Renal pelvis (tissue), 4 donors: ENCODE measurements around the gene PCNX1. TPM values are rescaled to one million over a fixed set of nuclear protein-coding genes. Genes with fewer than 3 reads are reported as not detected.

ENCODE experiments used
- DNase-seq: peaks from one replicate; pipeline ENCODE4 v3.0.0-alpha.2; 2013
- polyA plus RNA-seq, 3 donors: library from polyadenylated mRNA; unstranded; fragments of 120-200 nt; gene quantifications; one replicate each; pipeline ENCODE4 v1.2.1, GENCODE V29; 2013; ENCODE audit not compliant: insufficient read length in 3 of 3

The PCNX1 gene
- polyA plus RNA-seq, 3 donors = 48.1 to 63.7 (median 52.3) TPM

DNA sequence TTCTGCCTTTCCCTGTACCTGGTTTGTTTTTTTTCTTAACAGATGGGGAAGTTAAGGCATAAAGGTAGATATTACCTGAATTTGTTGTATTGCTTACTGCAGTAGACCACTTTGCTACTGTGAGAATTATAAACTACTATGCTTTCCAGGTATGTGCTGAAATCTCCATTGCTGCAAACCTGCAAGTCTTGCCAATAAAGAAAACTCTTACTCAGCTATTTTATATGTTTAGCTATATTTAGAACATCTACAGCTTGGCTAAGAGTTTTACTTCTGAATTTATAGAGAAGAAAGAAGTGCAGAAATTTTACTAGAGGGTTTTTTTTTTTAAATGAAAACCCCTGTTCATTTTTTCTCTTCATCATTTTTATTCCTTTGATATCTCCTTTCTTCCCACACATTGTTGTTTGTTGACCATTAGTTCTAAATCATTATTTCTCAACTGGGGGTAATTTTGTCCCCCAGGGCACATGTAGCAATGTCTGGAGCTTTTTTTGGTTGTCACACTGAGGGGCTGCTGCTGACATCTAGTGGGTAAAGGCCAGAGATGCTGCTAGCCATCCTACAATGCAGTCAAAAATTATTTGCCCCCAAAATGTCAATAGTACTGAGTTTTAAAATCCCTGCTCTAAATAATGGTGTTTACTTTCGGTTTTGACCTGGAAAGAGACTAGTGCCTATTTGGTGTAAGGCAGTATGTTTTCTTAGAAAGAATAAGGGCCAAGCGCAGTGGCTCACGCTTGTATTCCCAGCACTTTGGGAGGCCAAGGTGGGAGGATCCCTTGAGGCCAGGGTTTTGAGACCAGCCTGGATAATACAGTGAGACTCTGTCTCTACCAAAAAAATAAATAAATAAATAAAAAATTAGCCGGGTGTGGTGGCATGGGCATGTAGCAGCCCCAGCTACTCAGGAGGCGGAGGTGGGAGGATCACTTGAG is 48.6 kb downstream of the PCNX1 start:
- no peak for DNase-seq

DNA sequence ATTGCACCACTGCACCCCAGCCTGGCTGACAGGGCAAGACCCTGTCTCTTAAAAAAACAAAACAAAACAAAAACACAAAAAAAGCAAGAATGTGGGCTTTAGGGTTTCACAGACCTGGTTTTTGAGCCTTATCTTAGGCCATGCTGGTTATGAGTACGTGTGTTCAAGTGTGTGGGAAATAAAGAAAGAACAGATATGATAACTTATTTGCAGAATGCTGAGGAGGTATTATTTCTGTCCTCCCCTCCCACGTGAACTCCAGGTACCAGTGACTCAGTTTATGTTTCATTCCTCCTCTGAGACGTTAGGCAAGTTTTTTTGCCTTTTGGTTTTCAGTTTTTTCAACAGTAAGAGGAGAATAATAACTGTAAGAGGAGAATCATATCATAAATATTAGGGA is 49.3 kb downstream of the PCNX1 start:
- no peak for DNase-seq

DNA sequence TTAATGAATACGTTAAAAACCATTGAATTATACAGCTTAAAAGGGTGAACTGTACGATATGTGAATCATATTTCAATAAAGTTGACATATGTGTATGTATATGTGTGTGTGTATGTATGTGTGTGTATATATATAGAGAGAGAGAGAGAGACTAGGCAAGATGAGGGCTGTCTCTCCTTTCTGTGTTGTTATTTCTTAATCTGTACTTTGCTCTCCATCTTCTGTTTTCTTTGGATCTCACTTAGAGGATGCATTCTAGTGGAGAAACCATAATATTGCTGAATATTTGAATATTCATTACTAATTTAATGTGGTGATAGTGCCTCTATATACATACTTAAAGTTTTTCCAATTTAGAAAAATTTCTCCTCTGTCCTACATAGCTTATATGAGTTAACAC is 50.5 kb downstream of the PCNX1 start:
- DNase-seq = no peak

DNA sequence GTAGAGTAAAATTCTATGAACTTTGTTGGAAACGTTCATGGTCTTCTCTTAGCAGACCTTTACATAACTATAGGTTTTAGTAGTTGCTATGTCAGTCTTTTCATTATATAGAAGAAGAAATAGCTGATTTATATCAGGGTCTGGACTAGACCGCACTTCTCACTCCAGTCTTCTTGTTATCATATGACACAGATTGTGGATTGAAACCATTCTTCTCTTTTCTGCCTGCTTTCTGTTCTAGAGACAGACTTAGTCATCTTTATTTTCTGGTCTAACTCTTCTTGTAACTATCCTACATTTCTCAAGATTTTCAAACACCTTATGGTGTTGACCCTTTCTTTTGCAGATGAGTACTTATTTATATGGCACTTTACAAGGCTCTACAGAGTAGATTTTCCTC is 55.7 kb downstream of the PCNX1 start:
- no peak for DNase-seq

DNA sequence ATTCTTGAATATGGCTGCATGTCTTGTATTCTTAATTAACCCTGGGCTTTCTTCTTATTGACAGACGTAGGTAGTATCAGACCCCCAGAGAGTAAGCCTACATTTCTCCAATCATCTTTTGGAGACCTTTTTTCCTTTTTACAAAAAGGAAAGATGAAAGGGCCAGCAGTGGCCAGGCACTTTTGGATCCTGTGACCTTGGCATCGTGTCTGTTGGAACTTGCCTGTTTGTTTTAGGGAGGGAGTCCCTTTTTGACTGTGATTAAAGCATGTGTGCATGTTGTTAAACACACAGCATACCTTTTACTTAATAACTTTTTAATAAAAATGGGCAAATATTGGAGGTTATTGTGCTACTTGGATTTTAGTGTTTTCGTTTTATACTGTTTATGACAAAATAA is 57.2 kb downstream of the PCNX1 start:
- DNase-seq = no peak

DNA sequence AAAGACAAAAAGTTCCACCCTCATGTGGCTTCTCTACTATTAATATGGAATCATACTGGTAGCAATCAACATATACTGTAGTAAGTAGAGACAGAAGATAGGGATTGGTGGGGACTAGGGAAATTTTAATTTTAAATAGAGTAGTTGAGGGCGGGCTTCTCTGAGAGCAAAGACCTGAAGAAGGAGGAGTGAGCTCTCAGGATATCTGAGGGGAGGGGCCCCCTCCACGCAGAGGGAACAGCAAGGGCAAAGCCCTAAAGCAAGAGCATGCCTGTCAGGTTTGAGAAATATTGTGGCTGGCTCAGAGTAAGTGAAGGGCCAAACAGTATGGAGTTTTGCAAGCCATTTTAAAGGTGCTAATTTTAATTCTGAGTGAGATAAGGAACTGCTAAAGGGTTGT is 64.3 kb downstream of the PCNX1 start:
- no peak for DNase-seq

DNA sequence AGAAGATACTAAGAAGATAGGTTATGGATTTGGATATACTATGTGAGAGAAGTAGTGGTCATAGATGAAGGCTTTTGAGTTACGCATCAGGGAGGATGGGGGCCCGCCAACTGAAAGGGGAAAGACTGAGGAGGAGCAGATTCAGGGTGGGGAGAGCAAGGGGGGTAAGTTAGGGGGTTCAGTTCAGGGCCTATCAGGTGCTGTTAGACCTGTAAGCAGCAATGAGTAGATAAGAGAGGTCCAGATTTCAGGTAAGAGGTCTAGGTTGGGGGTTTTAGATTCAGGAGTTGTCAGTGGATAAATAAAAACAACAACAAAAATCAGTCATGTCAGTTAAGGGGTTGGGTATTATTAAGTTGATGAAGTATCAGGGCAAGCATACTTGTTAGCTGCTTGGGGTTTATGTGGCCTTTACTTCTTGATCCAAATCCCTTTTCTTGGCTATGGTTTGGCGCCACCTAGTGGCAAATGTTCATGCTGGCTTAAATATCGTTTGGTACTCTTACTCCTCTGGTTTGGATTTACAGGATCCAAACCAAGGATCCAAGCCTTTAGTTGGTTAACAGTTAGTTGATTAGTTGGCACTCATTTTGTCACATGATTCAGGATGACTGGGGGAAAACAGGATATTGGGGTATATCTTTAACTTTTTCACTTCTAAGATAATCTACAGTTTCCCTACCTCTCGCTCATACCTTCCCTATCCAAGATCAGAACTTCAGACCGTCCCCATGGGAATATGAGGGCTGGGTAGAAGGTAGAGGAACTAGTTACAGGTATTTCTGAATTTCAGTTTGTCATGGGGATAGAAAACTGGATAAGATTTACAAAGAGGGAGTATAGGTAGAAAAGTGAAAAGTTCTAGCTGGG is 65.1 kb downstream of the PCNX1 start:
- DNase-seq = peak; percentile 89

DNA sequence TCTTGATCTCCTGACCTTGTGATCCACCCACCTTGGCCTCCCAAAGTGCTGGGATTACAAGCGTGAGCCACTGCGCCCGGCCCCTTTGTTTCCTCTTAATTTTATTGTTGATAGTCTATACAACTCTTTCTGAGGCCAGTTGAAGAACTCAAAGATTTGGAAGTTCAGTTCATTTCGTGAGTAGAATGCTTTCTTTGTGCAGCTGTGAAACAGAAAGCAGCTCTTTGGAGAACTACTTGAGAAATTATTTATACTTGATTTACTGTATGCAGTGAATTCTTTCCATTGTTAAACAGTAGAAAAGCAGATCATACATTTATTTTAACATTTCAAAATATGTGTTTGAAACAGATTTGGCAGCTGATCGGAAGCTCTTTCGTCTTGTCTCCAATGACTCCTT is 69.3 kb downstream of the PCNX1 start:
- no peak for DNase-seq

DNA sequence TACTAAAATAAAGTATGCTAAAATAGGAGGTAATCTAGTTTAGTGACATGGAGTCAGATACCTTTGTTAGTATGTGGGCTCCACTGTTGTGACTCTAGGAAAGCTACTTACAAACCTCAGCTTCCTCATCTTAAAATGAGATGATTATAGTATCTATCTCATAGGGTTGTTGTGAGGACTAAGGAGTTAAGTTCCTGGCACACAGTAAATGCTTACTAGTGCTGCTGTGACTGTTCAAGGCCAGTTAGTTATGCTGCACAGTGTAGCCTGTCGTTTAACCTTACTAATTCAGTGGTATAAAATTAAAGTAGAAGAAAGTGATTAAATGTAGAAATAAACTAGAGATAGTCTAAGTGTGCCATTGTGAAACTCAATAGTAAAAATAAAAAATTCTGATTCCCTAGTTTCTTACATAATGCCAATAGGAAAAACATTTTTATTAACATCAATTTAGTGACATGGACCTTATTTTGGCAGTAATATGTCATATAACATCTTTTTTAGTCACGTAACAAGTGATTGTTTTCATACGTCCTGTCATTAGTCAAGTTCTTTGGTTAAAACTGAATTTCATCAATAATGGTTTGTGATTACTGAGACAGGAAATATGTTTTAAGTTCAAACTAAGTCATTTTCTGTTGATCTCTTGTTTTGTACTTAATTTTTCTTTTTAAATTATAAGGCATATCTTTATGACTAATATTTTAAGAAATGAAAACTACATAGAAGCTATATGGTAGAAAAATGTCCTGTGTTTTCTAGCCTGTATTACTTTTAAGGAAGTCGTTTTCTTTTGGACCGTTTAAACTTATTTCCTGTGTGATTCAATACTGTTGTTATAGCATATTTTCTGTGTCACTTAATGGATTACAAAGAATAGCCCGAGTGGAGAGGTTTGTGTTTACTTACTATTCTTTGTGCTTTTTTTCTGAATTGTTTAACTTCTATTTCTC is 74.0 kb downstream of the PCNX1 start:
- DNase-seq = no peak

DNA sequence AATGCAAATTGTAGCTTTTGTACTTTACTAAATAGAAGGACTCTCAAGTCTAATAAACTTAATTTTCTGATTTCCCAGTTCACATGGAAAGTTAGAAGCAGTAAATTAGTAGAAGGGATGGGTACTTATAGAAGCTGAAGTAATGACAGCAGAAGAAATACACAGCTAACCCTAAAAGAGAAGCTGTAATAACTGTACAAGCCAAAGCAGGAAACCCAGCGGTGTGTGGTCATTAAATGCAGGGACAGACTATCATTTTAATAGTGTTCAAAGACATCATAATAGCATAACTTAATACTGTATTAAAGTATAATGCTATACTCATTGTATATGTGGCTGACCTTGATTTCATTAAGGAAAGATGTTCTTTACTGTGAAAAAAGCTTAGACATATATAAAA is 74.9 kb downstream of the PCNX1 start:
- no peak for DNase-seq

DNA sequence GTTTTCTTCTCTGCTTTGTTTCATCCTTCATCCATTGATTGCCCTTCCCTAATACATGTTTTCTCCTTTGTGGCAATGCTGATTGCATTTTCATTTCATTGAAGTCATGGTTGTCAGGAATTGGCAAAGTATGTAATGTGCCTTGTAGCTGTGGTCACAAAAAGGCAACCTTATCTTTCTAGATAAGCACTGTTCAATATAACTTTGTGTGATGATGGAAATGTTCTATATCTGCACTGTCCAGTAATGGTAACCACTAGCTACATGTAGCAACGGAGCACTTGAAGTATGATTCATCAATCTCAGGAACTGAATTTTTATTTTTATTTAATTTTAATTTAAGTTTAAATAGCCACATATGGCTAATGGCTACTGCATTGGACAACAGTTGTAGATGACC is 79.8 kb downstream of the PCNX1 start:
- no peak for DNase-seq

DNA sequence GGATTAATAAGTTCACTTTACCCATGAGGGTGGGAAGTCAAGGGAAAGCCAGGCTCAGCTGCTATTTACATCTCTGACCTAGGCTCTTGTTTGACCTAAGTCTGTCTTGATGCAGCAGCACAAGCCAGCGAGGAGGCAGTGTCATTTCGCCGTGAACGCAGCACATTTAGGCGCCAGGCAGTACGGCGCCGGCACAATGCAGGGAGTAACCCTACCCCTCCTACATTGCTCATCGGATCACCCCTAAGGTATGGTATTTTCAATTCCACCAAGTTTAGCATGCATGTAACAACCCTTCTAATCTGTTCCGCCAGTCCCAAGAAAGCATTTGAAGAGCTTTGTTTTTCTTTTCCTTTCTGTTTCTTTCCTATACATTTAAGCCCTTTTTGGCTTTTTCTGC is 81.2 kb downstream of the PCNX1 start:
- DNase-seq = no peak

DNA sequence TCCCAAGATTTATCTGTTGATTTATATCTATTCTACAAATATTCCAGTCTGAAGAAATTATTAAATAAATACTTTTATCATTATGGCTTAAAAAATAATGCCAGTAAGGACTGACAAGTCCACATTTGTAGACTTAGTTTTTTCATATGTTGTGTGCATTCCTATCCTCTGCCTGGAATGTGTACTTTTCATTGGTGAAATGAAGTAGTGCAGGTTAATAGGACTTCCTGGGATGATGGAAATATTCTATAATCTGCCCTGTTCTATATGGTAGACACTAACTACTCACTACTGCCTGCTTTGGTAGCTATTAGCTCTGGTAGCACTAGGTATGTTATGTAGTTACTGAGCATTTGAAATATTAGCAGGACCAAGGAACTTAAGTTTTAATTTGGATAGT is 86.7 kb downstream of the PCNX1 start:
- DNase-seq = no peak

DNA sequence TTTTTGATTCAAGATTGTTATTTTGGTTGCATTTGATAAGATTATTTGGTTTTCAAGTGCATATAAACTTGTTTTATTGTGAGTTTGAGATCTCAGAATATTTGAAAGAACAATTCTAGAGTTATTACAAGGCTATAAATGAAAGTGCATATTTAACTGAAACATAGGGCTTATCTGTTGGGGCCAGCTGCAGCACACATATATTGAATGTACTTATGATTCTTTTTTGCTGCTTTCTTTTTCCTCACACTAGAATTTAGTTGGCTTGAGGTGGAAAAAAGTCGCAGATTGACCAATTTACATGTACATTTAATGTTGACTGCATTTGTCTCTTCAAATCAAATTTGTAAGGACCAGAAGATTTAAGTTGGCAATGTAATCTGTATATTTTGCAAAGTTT is 88.0 kb downstream of the PCNX1 start:
- no peak for DNase-seq

DNA sequence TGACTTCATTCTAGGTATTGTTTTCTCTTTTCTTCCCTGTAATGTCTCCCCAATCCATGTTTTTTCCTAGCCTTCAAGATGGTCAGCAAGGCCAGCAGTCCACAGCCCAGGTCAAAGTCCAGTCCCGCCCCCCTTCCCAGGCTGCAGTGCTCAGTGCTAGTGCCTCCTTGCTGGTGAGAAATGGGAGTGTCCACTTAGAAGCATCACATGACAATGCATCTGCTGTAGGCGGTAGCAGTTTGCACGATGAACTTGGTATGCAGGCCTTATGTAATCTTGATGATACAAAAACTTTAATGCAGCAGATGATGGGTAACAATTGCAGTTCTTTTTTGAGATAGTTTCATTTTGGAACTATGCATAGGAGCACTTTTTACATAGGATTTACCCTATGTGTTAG is 88.4 kb downstream of the PCNX1 start:
- DNase-seq = no peak

DNA sequence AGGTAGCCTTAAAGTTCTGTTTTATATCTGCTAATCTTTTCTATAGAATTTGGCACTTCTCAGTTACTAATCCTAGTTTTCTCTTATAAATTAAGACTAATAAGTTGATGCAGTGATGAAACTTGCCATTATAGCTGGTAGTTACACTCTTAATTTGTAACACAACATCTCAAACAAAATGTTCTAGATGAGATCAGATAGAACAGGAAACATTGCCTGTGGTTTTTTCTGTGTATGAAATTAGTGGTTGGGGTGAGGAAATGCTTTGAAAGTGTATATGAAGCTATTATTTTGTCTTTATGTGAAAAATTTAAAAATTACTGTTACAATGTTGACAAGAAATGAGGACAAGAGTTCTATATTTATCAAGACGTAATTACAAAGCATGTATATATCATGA is 91.9 kb downstream of the PCNX1 start:
- DNase-seq = no peak

DNA sequence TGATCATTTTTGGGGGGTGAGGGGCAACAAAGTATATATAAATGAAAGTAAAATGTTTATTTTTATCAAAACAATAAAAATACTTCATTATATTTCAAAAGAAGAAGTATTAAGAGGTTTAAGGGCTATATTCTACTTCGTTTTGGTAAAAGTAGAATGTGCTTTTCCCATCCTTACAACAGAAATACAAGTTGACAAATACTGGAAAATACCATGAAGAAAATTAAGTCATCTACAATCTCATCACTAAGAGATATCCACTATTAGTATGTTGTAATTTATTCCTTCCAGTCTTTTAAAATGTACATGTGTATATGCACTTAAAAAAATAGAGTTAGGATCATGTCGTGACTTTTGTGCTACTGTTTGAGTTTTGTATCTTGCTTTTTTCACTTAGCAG is 92.8 kb downstream of the PCNX1 start:
- DNase-seq = no peak

DNA sequence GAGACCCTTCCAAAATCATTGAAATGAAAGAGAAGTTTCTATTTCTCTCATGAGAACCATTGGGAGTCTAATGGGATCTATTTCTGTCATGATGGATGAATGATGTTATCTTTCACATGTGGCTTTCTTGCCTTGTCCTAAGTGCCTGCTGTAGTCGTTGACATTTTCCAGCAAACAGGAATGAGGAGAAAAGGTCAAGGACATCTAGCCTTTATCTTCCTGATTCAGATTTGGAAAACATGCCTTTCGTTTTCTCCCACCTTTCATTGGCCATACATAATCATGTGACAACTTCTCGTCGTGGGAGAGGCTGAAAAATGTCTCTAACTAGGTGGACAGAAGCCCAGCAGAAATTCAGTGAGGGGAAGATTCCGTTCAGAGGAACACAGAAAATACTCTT is 94.5 kb downstream of the PCNX1 start:
- DNase-seq = no peak

DNA sequence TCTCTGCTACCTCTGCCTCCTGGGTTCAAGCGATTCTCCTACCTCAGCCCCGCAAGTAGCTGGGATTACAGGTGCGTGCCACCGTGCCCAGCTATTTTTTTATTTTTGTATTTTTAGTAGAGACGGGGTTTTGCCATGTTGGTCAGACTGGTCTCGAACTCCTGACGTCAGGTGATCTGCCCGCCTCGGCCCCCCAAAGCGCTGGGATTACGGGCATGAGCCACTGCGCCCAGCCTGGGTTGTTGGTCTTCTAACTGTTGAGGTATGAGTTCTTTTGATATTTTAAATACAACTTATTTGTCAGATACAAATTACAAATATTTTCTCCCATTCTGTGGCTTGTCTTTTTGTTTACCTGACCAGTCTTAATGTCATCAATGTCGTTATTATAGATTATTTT is 95.9 kb downstream of the PCNX1 start:
- DNase-seq = no peak

DNA sequence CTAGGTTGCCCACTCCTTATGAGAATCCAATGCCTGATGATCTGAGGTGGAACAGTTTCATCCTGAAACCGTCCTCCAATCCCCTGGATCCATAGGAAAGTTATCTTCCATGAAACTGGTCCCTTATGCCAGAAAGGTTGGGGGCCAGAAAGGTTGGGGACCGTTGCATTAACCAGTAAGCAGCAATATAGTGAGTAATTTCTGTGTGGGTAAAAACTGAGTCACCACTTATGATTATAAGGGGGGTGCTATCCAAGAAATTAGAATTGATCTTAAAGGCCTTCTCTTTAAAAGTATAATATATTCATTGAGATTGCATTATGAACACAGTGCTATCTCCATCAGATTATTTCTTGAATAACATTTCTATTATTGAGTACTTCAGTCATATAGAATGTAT is 97.2 kb downstream of the PCNX1 start:
- DNase-seq = no peak

DNA sequence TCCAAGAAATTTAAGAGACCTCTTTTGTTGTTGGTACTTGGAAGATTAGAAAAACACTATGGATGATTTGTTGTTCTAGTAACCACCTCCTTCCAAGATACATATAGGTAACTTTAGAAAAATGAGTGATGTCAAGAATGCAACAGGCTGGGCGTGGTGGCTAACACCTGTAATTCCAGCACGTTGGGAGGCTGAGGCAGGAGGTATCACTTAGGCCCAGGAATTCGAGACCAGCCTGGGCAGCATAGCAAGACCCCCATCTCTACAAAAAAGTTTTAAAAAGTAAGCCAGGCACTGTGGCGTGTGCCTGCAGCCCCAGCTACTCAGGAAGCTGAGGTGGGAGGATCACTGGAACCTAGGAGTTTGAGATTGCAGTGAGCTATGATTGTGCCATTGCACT is 97.8 kb downstream of the PCNX1 start:
- no peak for DNase-seq

DNA sequence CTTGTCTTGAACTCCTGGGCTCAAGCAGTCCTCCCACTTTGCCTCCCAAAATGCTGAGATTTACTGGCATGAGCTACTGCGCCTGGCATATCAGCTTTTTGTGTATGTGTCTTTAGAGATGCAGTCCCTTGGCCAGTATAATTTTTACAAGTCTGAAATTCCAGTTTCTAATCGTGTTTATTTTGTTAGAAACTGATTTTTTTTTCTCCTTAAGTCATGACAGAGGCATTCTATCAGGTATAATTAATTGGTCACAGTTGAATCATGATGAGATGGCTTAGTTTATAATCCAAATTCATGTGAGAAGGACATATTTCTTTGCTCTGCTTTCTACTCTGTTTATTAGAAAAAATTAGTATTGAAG is 98.9 kb downstream of the PCNX1 start:
- DNase-seq = no peak
